DND-41 (cell line): ENCODE results near the gene DNAAF9.

Experiments
- ATAC-seq: fragments of 200-7000 bp; cut with Tn5 transposase; 3 replicates; pipeline ENCODE4 v1.9.1; 2021; ENCODE audit warnings: low read depth; ENCODE audit not compliant: insufficient read depth
- DNase-seq: peaks from one replicate; pipeline ENCODE4 v3.0.0-alpha.2; 2020
- H2AFZ ChIP-seq: 2 replicates; pipeline ENCODE4 v1.6.0; 2012; ENCODE audit warnings: low read depth, low read length
- H3K27ac ChIP-seq: 2 replicates; pipeline ENCODE4 v1.5.1; 2012; ENCODE audit warnings: low read length, inconsistent platforms
- H3K27me3 ChIP-seq: fragments of 200-600 bp; sonication (generic); 2 replicates; pipeline ENCODE4 v1.6.0; 2012; ENCODE audit warnings: low read length, mild to moderate bottlenecking, inconsistent platforms; ENCODE audit not compliant: insufficient read depth, poor library complexity
- H3K36me3 ChIP-seq: 2 replicates; pipeline ENCODE4 v1.5.1; 2012; ENCODE audit warnings: low read length, inconsistent platforms; ENCODE audit not compliant: insufficient read depth
- H3K4me1 ChIP-seq: 2 replicates; pipeline ENCODE4 v1.5.1; 2012; ENCODE audit warnings: mild to moderate bottlenecking, low read length; ENCODE audit not compliant: insufficient read depth
- H3K4me2 ChIP-seq: 2 replicates; pipeline ENCODE4 v1.6.0; 2012; ENCODE audit warnings: mild to moderate bottlenecking, moderate library complexity, low read length, inconsistent platforms; ENCODE audit not compliant: insufficient read depth
- H3K4me3 ChIP-seq, 2 experiments: fragments of 200-600 bp in 1 of 2; shearing (Covaris generic) in 1 of 2; 2 replicates each; pipeline ENCODE4 v1.5.1; 2012 to 2016; ENCODE audit warnings: inconsistent platforms in 2 of 2, low read length in 2 of 2, mild to moderate bottlenecking in 2 of 2, low read depth in 1 of 2, moderate library complexity in 1 of 2
- H3K79me2 ChIP-seq: 2 replicates; pipeline ENCODE4 v1.6.0; 2012; ENCODE audit warnings: low read length, inconsistent platforms; ENCODE audit not compliant: insufficient read depth
- H3K9ac ChIP-seq: 2 replicates; pipeline ENCODE4 v1.6.0; 2012; ENCODE audit warnings: low read depth, mild to moderate bottlenecking, inconsistent platforms, low read length, moderate library complexity
- H3K9me3 ChIP-seq: 2 replicates; pipeline ENCODE4 v1.5.1; 2012; ENCODE audit warnings: low read length, moderate library complexity, mild to moderate bottlenecking, inconsistent platforms; ENCODE audit not compliant: insufficient read depth, severe bottlenecking
- H4K20me1 ChIP-seq: 2 replicates; pipeline ENCODE4 v1.6.0; 2012; ENCODE audit warnings: low read length; ENCODE audit not compliant: insufficient read depth
- CTCF ChIP-seq: IDR thresholded peaks from 2 replicates; pipeline ENCODE4 v1.5.1; 2012; ENCODE audit warnings: borderline replicate concordance, low read length, moderate library complexity, mild to moderate bottlenecking; ENCODE audit not compliant: poor library complexity, severe bottlenecking; ENCODE audit errors: extremely low read depth
- EZH2 ChIP-seq: IDR thresholded peaks from 3 replicates; pipeline ENCODE4 v1.6.1; 2012; ENCODE audit warnings: borderline replicate concordance, low read depth, mild to moderate bottlenecking, moderate library complexity, low read length, inconsistent platforms; ENCODE audit not compliant: severe bottlenecking

Gene DNAAF9

GRCh38 chr20:3400260-3401155 is 7.0 kb downstream of the DNAAF9 start:
- no peaks in the 10 kb centered on the region for H3K79me2 ChIP-seq

DNA sequence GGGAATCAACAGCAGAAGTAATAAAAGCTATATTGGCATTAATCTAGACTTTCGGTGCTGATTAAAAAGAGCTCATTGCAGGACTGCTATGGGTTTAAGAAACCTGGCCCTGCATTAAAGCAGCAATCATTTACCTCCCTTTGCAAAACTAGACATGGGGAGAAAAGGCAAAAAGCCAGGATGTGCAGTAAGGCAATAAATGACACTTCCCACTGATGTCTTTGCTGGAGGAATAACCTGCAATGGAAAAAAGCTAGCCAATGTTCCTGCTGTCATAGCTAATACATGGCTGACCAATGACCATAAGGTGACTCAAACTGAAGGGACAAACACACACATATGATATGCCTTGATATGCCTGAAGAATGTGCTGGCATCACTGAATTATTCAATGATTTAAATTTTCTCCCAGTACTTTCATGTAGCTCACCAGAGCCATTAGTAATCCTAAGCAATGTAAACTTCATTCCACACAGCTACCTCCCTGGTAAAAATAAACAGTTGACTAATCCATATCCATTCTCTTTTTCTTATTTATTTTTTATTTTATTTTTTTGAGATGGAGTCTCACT is 8.7 kb downstream of the DNAAF9 start:
- Histone ChIP-seq H3K4me3 (no peak overlapping the region), H3K4me1 (no peaks in the 10 kb centered on the region), H3K36me3 (no peaks in the 10 kb centered on the region), H3K79me2 (no peaks in the 10 kb centered on the region), H3K9ac (no peak overlapping the region), H4K20me1 (no peaks in the 10 kb centered on the region), H3K27ac (no peak overlapping the region), H3K4me2 (no peak overlapping the region), H3K27me3 (peaks cover 29% of the 10 kb centered on the region), H3K9me3 (no peaks in the 10 kb centered on the region), H2AFZ (no peak overlapping the region)
- TF ChIP-seq EZH2 (no peak), CTCF (no peak)
- no peak for ATAC-seq
- DNase-seq: no peak

More at GRCh38 chr20:3400260-3401155, 7.0 kb downstream of the DNAAF9 start:
- H3K9me3 ChIP-seq: no peaks in the 10 kb centered on the region
- H3K9ac ChIP-seq: no peak overlapping the region
- H4K20me1 ChIP-seq: no peaks in the 10 kb centered on the region
- TF ChIP-seq EZH2: no peak
- no peak for TF ChIP-seq CTCF
- no peak overlapping the region for H2AFZ ChIP-seq
- H3K4me1 ChIP-seq: no peaks in the 10 kb centered on the region
- H3K4me3 ChIP-seq: no peak overlapping the region
- H3K27ac ChIP-seq: no peak overlapping the region
- H3K36me3 ChIP-seq: no peaks in the 10 kb centered on the region
- H3K4me2 ChIP-seq: no peak overlapping the region
- DNase-seq (no peak), ATAC-seq (no peak)
- peaks cover 39% of the 10 kb centered on the region for H3K27me3 ChIP-seq

DNA sequence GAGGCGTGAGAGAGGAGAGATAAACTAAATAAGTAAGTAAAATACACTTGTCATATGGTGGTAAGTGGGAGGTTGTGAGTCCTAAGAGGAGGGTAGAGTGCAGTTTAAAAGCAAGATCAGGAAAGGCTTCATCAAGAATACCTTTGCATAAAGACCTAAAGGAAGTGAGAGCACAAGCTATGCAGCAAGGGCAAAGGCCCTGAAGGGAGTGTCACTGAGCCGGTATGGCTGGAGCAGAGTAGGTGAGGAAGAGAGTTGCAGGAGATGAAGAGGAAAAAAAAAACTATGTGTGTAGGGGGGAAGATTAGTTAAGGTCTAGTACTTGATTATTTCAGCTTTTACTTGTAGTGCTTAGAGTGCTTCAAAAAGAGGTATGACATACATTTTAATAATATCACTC is 11.0 kb downstream of the DNAAF9 start:
- H3K4me3 ChIP-seq: no peak overlapping the region
- peaks cover 18% of the 10 kb centered on the region for H3K27me3 ChIP-seq
- DNase-seq (no peak), ATAC-seq (no peak)
- no peaks in the 10 kb centered on the region for H4K20me1 ChIP-seq
- H3K79me2 ChIP-seq: no peaks in the 10 kb centered on the region
- H2AFZ ChIP-seq: no peak overlapping the region
- no peaks in the 10 kb centered on the region for H3K36me3 ChIP-seq
- H3K9ac ChIP-seq: no peak overlapping the region
- no peak overlapping the region for H3K27ac ChIP-seq
- no peaks in the 10 kb centered on the region for H3K9me3 ChIP-seq
- TF ChIP-seq EZH2: no peak
- TF ChIP-seq CTCF: no peak
- H3K4me2 ChIP-seq: no peak overlapping the region
- no peaks in the 10 kb centered on the region for H3K4me1 ChIP-seq
